ENCODE measurements around the gene GPN2. TPM values are rescaled to one million over a fixed set of nuclear protein-coding genes. Genes with fewer than 3 reads are reported as not detected.
A peak's percentile ranks its signal among the peaks of the same experiment; 100 is the strongest.

The GPN2 gene
- total and polyA plus RNA-seq, 9 of the 15 experiments (the other 6 are each of a cell fraction or from before 2014, with no cell fraction given), result 9.9 to 58.8 (median 20.4) TPM

- TF ChIP-seq MXD1 (CRISPR knock-in tag; IDR thresholded peaks at IDR 0.05; ENCODE audit: borderline replicate concordance, poor library complexity, severe bottlenecking) (no peak), ESRRA (IDR thresholded peaks at IDR 0.05; ENCODE audit: borderline replicate concordance, low read depth) (no peak; the same call in 1 of the 2 replicates), GABPB1 (CRISPR knock-in tag; IDR thresholded peaks at IDR 0.05) (peak; percentile 64; the same call in 1 of the 2 replicates), CBFB (CRISPR knock-in tag; IDR thresholded peaks at IDR 0.05) (no peak; the same call in 1 of the 2 replicates), E2F6 (IDR thresholded peaks at IDR 0.05; ENCODE audit: borderline replicate concordance in 1 of 2, extremely low read depth in 1 of 2, insufficient read depth in 1 of 2, insufficient read length in 1 of 2, low read depth in 1 of 2, low read length in 1 of 2, poor library complexity in 1 of 2, severe bottlenecking in 1 of 2) (peak; percentile 98 to 100), POLR2G (IDR thresholded peaks at IDR 0.05; ENCODE audit: low read depth, low read length) (peak; percentile 96), ZMIZ1 (IDR thresholded peaks at IDR 0.05; ENCODE audit: low read depth in 2 of 2, low read length in 2 of 2) (no peak), BDP1 (IDR thresholded peaks at IDR 0.05; ENCODE audit: insufficient read depth, insufficient read length) (no peak), ZC3H8 (IDR thresholded peaks at IDR 0.05) (no peak), RNF2 (IDR thresholded peaks at IDR 0.05) (0 out of 2 replicates have a peak, but pooled peaks have one; percentile 54), HINFP (tag; conservative IDR thresholded peaks at IDR 0.05; ENCODE audit: low read depth) (no peak), KLF16 (IDR thresholded peaks at IDR 0.05) (no peak), ZNF12 (CRISPR knock-in tag; IDR thresholded peaks at IDR 0.05) (peak; percentile 69; the same call in 1 of the 2 replicates)
These were observed 25.2 kb downstream of the GPN2 start (continued) for GRCh38 chr1:26864610-26865480.

Measured in K562 (cell line).